Prostate gland (tissue), 2 donors: ENCODE results near the gene ZNF100. TPM values are rescaled to one million over a fixed set of nuclear protein-coding genes. Genes with fewer than 3 reads are reported as not detected.

Experiments
- DNase-seq: peaks from one replicate; pipeline ENCODE4 v3.0.0-alpha.2; 2019; ENCODE audit warnings: low spot score
- H3K27ac ChIP-seq, 2 donors: fragments of 200-600 bp; sonication (generic); 2 replicates each; pipeline ENCODE4 v1.5.1; 2017 to 2019
- H3K27me3 ChIP-seq: fragments of 200-600 bp; sonication (generic); replicated peaks from 2 replicates; pipeline ENCODE4 v1.5.1; 2019; ENCODE audit not compliant: insufficient read depth
- H3K36me3 ChIP-seq, 2 donors: fragments of 200-600 bp; sonication (generic); 1 replicate in 1 of 2; 2 replicates in 1 of 2; pipeline versions ENCODE4 v1.5.1 to v1.8.1; 2017 to 2019
- H3K4me1 ChIP-seq: fragments of 200-600 bp; sonication (generic); replicated peaks from 2 replicates; pipeline ENCODE4 v1.5.1; 2019
- H3K4me3 ChIP-seq, 2 donors: fragments of 200-600 bp; sonication (generic); 2 replicates each; pipeline ENCODE4 v1.5.1; 2017 to 2019
- H3K9me3 ChIP-seq: fragments of 200-600 bp; sonication (generic); 2 replicates; pipeline ENCODE4 v1.5.1; 2017
- CTCF ChIP-seq, 4 experiments: fragments of 200-600 bp in 2 of 4; fragments of 450-650 bp in 2 of 4; sonication (generic) in 2 of 4; IDR thresholded peaks; 1 replicate in 3 of 4; 2 replicates in 1 of 4; pipeline ENCODE4 v1.5.1; 2016 to 2019; ENCODE audit warnings: antibody characterized with exemption in 4 of 4, mild to moderate bottlenecking in 2 of 4, moderate library complexity in 2 of 4
- POLR2A ChIP-seq: fragments of 450-650 bp; IDR thresholded peaks from one replicate; pipeline ENCODE4 v1.6.1; 2016; ENCODE audit warnings: antibody characterized with exemption, mild to moderate bottlenecking
- POLR2AphosphoS5 ChIP-seq: sonication (generic); formaldehyde crosslinking; IDR thresholded peaks from one replicate; pipeline ENCODE4 v1.6.1; 2017; ENCODE audit warnings: antibody characterized with exemption
- WGBS: methylation state at CpG from one replicate; pipeline ENCODE4 v1.1.5; 2018; 5-methylcytosine and 5-hydroxymethylcytosine counted together
- intact Hi-C: fragments of 100-400 bp; cut with DNase I; formaldehyde crosslinking; loops from one replicate; pipeline ENCODE4 v1.14.2; 2022
- total RNA-seq, 2 donors: library from RNA; depleted of rRNA; stranded (reverse); fragments of >200 nt; gene quantifications; one replicate each; pipeline ENCODE4 v1.1.0, GENCODE V29; 2016

The ZNF100 gene
- total RNA-seq, 2 donors from 2014 or later: 6.4 to 7.7 TPM

- no peak for DNase-seq
- intact Hi-C loops: loop anchor here (5.0 kb wide), 2 partner anchors 217 to 497 kb away; no protein-coding TSS in a partner anchor
- Histone ChIP-seq H3K4me1 (no peaks in the 10 kb centered on the region), H3K27me3 (no peaks in the 10 kb centered on the region), H3K36me3 (no peaks in the 10 kb centered on the region), H3K27ac (no peak overlapping the region), H3K9me3 (no peaks in the 10 kb centered on the region), H3K4me3 (no peak overlapping the region)
- TF ChIP-seq CTCF (IDR thresholded peaks at IDR 0.05) (no peak), POLR2AphosphoS5 (no peak), POLR2A (no peak)
- 53% methylated on average over 3 of the region's 3 CpGs for WGBS
Observed at GRCh38 chr19:21699197-21699596, 68.2 kb downstream of the ZNF100 start.

- WGBS: 26% methylated on average over 4 of the region's 4 CpGs
- intact Hi-C loops: loop anchor here (5.0 kb wide), 2 partner anchors 216 to 496 kb away; no protein-coding TSS in a partner anchor
Observed at GRCh38 chr19:21698215-21698614, 69.2 kb downstream of the ZNF100 start.

GRCh38 chr19:21697698-21698097 is 69.7 kb downstream of the ZNF100 start:
- no peak for DNase-seq
- intact Hi-C loops: loop anchor here (5.0 kb wide), 2 partner anchors 215 to 495 kb away; no protein-coding TSS in a partner anchor

More at GRCh38 chr19:21698215-21698614, 69.2 kb downstream of the ZNF100 start:
- H3K9me3 ChIP-seq: no peaks in the 10 kb centered on the region
- TF ChIP-seq CTCF (IDR thresholded peaks at IDR 0.05) (peak; percentile 17 to 70 (median 52)), POLR2A (no peak), POLR2AphosphoS5 (no peak)
- H3K27ac ChIP-seq: no peak overlapping the region
- no peaks in the 10 kb centered on the region for H3K36me3 ChIP-seq
- DNase-seq: no peak
- H3K4me1 ChIP-seq: no peaks in the 10 kb centered on the region
- no peaks in the 10 kb centered on the region for H3K27me3 ChIP-seq
- no peak overlapping the region for H3K4me3 ChIP-seq

GRCh38 chr19:21694171-21694906 is 73.0 kb downstream of the ZNF100 start:
- H3K27ac ChIP-seq: no peak overlapping the region
- no peak overlapping the region for H3K4me3 ChIP-seq
- intact Hi-C loops: no loop called here
- no peak for DNase-seq
- H3K36me3 ChIP-seq: no peaks in the 10 kb centered on the region
- no peaks in the 10 kb centered on the region for H3K9me3 ChIP-seq
- no peaks in the 10 kb centered on the region for H3K4me1 ChIP-seq
- WGBS: 61% methylated on average over 7 of the region's 7 CpGs
- no peak for TF ChIP-seq CTCF (IDR thresholded peaks at IDR 0.05)
- TF ChIP-seq POLR2AphosphoS5: no peak
- no peak for TF ChIP-seq POLR2A
- H3K27me3 ChIP-seq: no peaks in the 10 kb centered on the region

More at GRCh38 chr19:21697698-21698097, 69.7 kb downstream of the ZNF100 start:
- no peaks in the 10 kb centered on the region for H3K4me1 ChIP-seq
- H3K4me3 ChIP-seq: no peak overlapping the region
- 48% methylated on average over 3 of the region's 3 CpGs for WGBS
- no peak overlapping the region for H3K27ac ChIP-seq
- H3K36me3 ChIP-seq: no peaks in the 10 kb centered on the region
- no peaks in the 10 kb centered on the region for H3K9me3 ChIP-seq
- TF ChIP-seq CTCF (IDR thresholded peaks at IDR 0.05) (no peak), POLR2AphosphoS5 (no peak), POLR2A (no peak)
- no peaks in the 10 kb centered on the region for H3K27me3 ChIP-seq

- H3K27me3 ChIP-seq: no peaks in the 10 kb centered on the region
- no peak overlapping the region for H3K4me3 ChIP-seq
- no peaks in the 10 kb centered on the region for H3K4me1 ChIP-seq
- no peak for DNase-seq
- no peaks in the 10 kb centered on the region for H3K9me3 ChIP-seq
- 85% methylated on average over 1 of the region's 1 CpG for WGBS
- no peak overlapping the region for H3K27ac ChIP-seq
- intact Hi-C loops: no loop called here
- H3K36me3 ChIP-seq: no peaks in the 10 kb centered on the region
- TF ChIP-seq POLR2A (no peak), POLR2AphosphoS5 (no peak), CTCF (IDR thresholded peaks at IDR 0.05) (no peak)
Observed at GRCh38 chr19:21693399-21693798, 74.0 kb downstream of the ZNF100 start.
